Skin of body (tissue), 3 donors: ENCODE measurements around the gene TRDMT1. TPM values are rescaled to one million over a fixed set of nuclear protein-coding genes. Genes with fewer than 3 reads are reported as not detected.

ENCODE experiments used
- DNase-seq: peaks from one replicate; lab custom pipeline; 2025; lab: John Stamatoyannopoulos, UW
- small RNA-seq: library from RNA; depleted of rRNA; stranded (forward); fragments of <200 nt; gene quantifications from one replicate; pipeline ENCODE3, GENCODE V24; 2014; ENCODE audit warnings: low replicate concordance
- total RNA-seq: library from RNA; depleted of rRNA; stranded (reverse); fragments of >200 nt; gene quantifications from one replicate; pipeline ENCODE4 v1.2.3, GENCODE V29; 2014

Gene TRDMT1
- total RNA-seq, 1 donor from 2014 or later = 17.7 TPM

DNA sequence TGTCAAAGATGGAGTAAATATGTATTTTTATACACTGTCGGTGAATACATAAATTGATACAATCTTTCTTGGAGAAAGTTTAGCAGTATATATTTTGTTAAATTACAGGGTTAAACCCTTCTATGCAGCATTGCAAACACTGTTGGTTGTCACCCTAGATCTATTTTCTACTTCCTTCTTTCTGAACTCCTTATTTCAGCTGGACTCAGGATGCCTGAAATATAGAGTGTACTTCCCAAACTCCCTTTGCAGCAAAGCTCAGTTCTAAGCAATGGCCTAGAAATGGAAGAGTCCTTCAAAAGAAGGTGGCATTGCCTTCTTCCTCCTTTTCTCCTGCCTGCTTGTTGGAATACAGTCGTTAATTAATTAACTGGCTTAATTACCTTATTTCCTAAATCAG, 92.4 kb downstream of the TRDMT1 start:
- DNase-seq = no peak

DNA sequence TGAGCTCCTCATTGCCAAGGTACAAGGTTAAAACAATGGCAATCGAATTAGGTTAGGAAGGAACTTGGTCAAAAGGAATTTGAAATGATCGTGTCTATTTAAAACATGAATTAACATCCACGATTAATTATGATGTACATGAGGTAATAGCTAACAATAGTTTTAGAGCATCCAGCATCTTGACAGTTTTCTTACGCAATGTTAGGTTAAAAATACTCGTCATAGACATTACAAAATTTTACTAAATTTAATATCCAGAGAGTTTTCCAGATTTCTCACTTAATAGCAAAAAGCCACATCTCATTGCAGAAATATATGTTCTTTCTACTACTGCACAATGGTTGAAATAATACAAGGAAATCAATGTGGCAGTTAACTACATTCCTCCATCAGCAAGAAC, 94.5 kb downstream of the TRDMT1 start:
- peak; percentile 50 for DNase-seq

DNA sequence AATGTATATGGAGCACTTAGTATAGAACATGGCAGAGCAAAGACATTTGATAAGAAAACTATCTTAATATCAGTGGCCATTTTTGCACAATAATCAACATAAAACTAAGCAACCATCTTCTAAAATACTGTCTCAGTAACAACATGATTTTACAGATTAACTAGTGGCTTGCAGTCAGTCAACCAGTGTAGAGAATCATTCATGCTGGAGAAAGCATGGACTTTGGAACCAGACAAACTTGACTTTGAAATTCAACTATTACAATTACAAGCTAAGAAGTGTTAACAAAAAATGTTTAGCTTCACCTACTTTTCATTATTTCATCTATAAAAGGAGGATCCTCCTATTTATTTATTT, 99.6 kb downstream of the TRDMT1 start:
- no peak for DNase-seq

DNA sequence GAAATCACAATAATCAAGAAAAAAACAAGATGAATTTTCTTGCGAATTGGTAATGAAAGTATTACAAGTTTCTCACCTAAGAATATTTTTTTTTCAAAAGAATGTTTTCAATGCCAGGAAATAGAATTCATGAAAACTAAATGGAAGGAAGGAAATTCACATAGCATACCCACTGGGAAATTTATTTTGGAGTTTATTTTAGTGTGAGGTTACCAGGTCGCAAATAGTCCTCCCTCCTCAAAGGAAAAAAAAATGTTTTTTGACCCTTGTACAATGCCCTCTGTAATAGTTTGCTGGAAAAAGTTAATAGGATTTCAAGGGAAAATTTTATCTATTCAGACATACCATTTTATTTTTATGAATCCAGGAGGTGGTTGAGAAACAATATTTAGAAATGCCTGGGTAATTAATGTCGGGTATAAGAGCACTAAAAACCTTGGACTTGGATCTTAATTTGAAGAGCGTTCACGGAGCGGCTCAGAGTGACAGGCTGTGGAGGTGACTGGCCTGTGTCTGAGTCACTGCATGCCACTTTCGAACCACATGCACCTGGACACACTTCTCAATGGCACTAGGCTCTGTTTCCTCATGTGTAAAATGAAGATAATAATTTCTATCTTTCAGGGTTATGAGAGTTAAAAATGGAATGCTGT, 100.1 kb downstream of the TRDMT1 start:
- no peak for DNase-seq

DNA sequence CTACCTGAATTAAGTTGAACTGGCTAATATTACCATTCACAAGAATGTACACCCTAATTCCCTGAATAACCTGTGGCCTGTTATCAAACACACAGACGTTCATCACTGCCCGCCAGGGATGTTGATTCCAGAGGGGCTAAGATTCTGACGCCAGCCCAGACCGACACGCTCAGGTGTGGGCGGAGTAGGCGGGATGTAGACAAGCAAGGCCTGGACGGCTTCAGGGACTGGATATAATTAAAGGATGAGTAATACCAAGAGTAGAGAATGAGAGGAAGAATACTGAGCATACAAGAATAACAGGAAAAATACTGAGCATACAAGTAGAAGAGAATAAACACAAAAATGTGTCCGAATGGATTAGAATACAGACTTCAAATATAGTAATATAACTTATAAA, 100.9 kb downstream of the TRDMT1 start:
- no peak for DNase-seq

DNA sequence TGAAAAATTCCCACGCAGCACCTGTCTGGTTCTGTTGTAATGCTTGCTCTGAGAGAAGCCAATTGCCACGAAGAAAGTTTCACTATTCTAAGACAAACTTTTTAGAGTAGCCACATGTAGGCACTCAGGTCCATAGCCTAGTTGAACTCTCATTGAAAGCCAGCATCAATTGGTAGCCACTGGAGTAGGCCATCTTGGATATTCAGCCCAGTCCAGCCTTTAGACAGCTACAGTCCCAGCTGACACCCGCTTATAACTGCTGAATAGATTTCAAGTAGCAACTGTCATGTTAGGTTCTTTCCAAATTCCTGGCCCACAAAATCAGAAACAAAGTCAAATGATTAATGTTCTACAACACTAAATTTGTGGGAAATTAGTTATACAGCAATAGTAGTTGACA, 103.5 kb downstream of the TRDMT1 start:
- DNase-seq = no peak

Small RNA genes within 50 kb of the gene (small RNA-seq; reads per million reads assigned to genes)
- gene AC067747.1 = not detected

Other genes starting within 250 kb of the TRDMT1 start
- gene CUBN, start 71.9 kb downstream of the TRDMT1 start, total RNA-seq = 18.1 TPM
- gene VIM, start 26.6 kb upstream of the TRDMT1 start, total RNA-seq = 1,704 TPM